ENCODE measurements around the gene CHRNA1. TPM values are rescaled to one million over a fixed set of nuclear protein-coding genes. Genes with fewer than 3 reads are reported as not detected.

Gene CHRNA1
- total and polyA plus RNA-seq, 9 of the 15 experiments (the other 6 are each of a cell fraction or from before 2014, with no cell fraction given) = not detected

GRCh38 chr2:174722942-174723592 is 41.2 kb downstream of the CHRNA1 start:
- CTCF ChIA-PET (ENCODE audit: low intra/inter-chr PET ratio) = no interaction called here
- no peak for FAIRE-seq
- intact Hi-C loops (cut with micrococcal nuclease) = no loop called here
- Histone ChIP-seq H3K4me3 (no peak overlapping the region), H3K27ac (ENCODE audit: extremely low read depth, low read depth, low read length) (no peak overlapping the region), H3K4me1 (replicated peaks in 1 of 2; ENCODE audit: control insufficient read depth in 2 of 2, insufficient read depth in 2 of 2, low read length in 2 of 2) (no peaks in the 10 kb centered on the region), H3K9me3 (replicated peaks; ENCODE audit: control insufficient read depth, insufficient read depth, low read depth, low read length) (no peaks in the 10 kb centered on the region), H3K79me2 (ENCODE audit: control insufficient read depth, insufficient read depth, low read length) (no peaks in the 10 kb centered on the region), H3K9ac (ENCODE audit: insufficient read depth in 1 of 2, low read depth in 2 of 2, low read length in 2 of 2) (no peak overlapping the region), H3K36me3 (ENCODE audit: control insufficient read depth, insufficient read depth, low read length) (no peaks in the 10 kb centered on the region), H3K9me1 (ENCODE audit: control insufficient read depth, insufficient read depth, low read length) (no peaks in the 10 kb centered on the region), H3K27me3 (ENCODE audit: control insufficient read depth in 2 of 2, insufficient read depth in 2 of 2, low read length in 2 of 2) (peaks cover 2 to 11% of the 10 kb centered on the region in 2 experiments; a peak in 2 of 5 replicates), H2AFZ (ENCODE audit: low read depth, low read length) (no peak overlapping the region), H4K20me1 (replicated peaks; ENCODE audit: control insufficient read depth, insufficient read depth, low read length) (no peaks in the 10 kb centered on the region), H3K4me2 (ENCODE audit: insufficient read depth, low read length) (no peak overlapping the region)
- POLR2A ChIA-PET = interaction anchor here (1.1 kb wide), 1 partner anchor 13 kb away, joined by 3 read pairs; no protein-coding TSS in a partner anchor
- WGBS (ENCODE audit: insufficient coverage, low coverage, missing lambda C conversion rate) = 0% methylated on average over 1 of the region's 1 CpG
- no TSS peak for BruUV-seq (replicated peaks)
- DNase-seq (ENCODE audit: extremely low read depth in 1 of 4, low spot score in 3 of 4) = no peak
- in situ Hi-C loops (cut with MboI) = no loop called here
- ATAC-seq = no peak
- TF ChIP-seq MCM5 (IDR thresholded peaks at IDR 0.05; ENCODE audit: low read depth) (no peak), CREB3 (tag; conservative IDR thresholded peaks at IDR 0.05; ENCODE audit: low read depth) (peak; percentile 67; the same call in 1 of the 2 replicates), PBX2 (CRISPR knock-in tag; IDR thresholded peaks at IDR 0.05; ENCODE audit: low read depth) (no peak), PBX2 (tag; conservative IDR thresholded peaks at IDR 0.05; ENCODE audit: low read depth) (peak; percentile 85), ARHGAP35 (IDR thresholded peaks at IDR 0.05; ENCODE audit: partially characterized antibody) (no peak), SRF (CRISPR knock-in tag; IDR thresholded peaks at IDR 0.05) (no peak), ZNF12 (CRISPR knock-in tag; IDR thresholded peaks at IDR 0.05) (no peak), CXXC5 (CRISPR knock-in tag; IDR thresholded peaks at IDR 0.05) (no peak), DPF2 (IDR thresholded peaks at IDR 0.05) (no peak), SP2 (IDR thresholded peaks at IDR 0.05; ENCODE audit: extremely low read depth, low read depth, low read length, poor library complexity, severe bottlenecking) (no peak), PHB (CRISPR knock-in tag; IDR thresholded peaks at IDR 0.05) (no peak), VEZF1 (CRISPR knock-in tag; IDR thresholded peaks at IDR 0.05) (no peak), NRF1 (conservative IDR thresholded peaks at IDR 0.05 in 1 of 2, IDR thresholded peaks at IDR 0.05 in 1 of 2) (no peak), SMAD4 (CRISPR knock-in tag; conservative IDR thresholded peaks at IDR 0.05) (no peak), CEBPB (tag; IDR thresholded peaks at IDR 0.05) (peak; percentile 70), TAF9B (IDR thresholded peaks at IDR 0.05; ENCODE audit: partially characterized antibody) (no peak), SNAPC5 (CRISPR knock-in tag; IDR thresholded peaks at IDR 0.05) (no peak), SMAD2 (IDR thresholded peaks at IDR 0.05; ENCODE audit: low read depth, low read length) (no peak), ZNF175 (CRISPR knock-in tag; IDR thresholded peaks at IDR 0.05; ENCODE audit: low read depth) (peak; percentile 63; the same call in 1 of the 2 replicates)

Data from K562 (cell line).